HepG2 (cell line): ENCODE results near the gene DGKB.

Experiments
- EHMT2 ChIP-seq: fragments of 200-600 bp; sonication (generic); IDR thresholded peaks from 2 replicates; pipeline ENCODE4 v1.7.0; 2017; ENCODE audit warnings: antibody characterized with exemption, low read depth, low read length, borderline replicate concordance
- SIN3A ChIP-seq: IDR thresholded peaks from 2 replicates; pipeline ENCODE4 v1.6.1; 2011; ENCODE audit warnings: low read depth, mild to moderate bottlenecking, control low read depth, low read length, borderline replicate concordance
- TF ChIP-seq, protein P1 (sequence below): sonication (generic); formaldehyde crosslinking; IDR thresholded peaks from 2 replicates; pipeline ENCODE4 v1.9.0; 2022; ENCODE audit warnings: missing genetic modification reagents, mild to moderate bottlenecking, borderline replicate concordance
- TF ChIP-seq, protein P2 (sequence below): IDR thresholded peaks from 2 replicates; pipeline ENCODE4 v1.6.1; 2016

GRCh38 chr7:14260011-14260410, 642.5 kb downstream of the DGKB start:
- TF ChIP-seq SIN3A (no peak), EHMT2 (no peak)
- TF ChIP-seq, protein P1, sequence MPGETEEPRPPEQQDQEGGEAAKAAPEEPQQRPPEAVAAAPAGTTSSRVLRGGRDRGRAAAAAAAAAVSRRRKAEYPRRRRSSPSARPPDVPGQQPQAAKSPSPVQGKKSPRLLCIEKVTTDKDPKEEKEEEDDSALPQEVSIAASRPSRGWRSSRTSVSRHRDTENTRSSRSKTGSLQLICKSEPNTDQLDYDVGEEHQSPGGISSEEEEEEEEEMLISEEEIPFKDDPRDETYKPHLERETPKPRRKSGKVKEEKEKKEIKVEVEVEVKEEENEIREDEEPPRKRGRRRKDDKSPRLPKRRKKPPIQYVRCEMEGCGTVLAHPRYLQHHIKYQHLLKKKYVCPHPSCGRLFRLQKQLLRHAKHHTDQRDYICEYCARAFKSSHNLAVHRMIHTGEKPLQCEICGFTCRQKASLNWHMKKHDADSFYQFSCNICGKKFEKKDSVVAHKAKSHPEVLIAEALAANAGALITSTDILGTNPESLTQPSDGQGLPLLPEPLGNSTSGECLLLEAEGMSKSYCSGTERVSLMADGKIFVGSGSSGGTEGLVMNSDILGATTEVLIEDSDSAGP (CRISPR knock-in tag): no peak
- TF ChIP-seq, protein P2, sequence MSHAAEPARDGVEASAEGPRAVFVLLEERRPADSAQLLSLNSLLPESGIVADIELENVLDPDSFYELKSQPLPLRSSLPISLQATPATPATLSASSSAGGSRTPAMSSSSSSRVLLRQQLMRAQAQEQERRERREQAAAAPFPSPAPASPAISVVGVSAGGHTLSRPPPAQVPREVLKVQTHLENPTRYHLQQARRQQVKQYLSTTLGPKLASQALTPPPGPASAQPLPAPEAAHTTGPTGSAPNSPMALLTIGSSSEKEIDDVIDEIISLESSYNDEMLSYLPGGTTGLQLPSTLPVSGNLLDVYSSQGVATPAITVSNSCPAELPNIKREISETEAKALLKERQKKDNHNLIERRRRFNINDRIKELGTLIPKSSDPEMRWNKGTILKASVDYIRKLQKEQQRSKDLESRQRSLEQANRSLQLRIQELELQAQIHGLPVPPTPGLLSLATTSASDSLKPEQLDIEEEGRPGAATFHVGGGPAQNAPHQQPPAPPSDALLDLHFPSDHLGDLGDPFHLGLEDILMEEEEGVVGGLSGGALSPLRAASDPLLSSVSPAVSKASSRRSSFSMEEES: no peak
